ENCODE data around the gene SCGB3A2.

The SCGB3A2 gene

GRCh38 chr5:147906326-147907095 lies 28.0 kb downstream of the SCGB3A2 start, which contains the start of gene C5orf46:
Gene C5orf46, minus strand, starts transcription at chr5:147906538. Its CDS starts 37 bp downstream, at chr5:147906501.
- no peak for DNase-seq (ENCODE audit: low spot score)

GRCh38 chr5:147911427-147911826 lies 32.9 kb downstream of the SCGB3A2 start:
- no peak for DNase-seq (ENCODE audit: low spot score)

- no peak for DNase-seq (ENCODE audit: low spot score)
Observed at GRCh38 chr5:147912011-147912410, 33.5 kb downstream of the SCGB3A2 start.

GRCh38 chr5:147913786-147914185 lies 35.3 kb downstream of the SCGB3A2 start:
- DNase-seq (ENCODE audit: low spot score) = no peak

GRCh38 chr5:147918101-147918685 lies 39.7 kb downstream of the SCGB3A2 start:
- DNase-seq (ENCODE audit: low spot score) = no peak

- DNase-seq (ENCODE audit: low spot score) = no peak
Observed at GRCh38 chr5:147918899-147919298, 40.4 kb downstream of the SCGB3A2 start.

GRCh38 chr5:147920420-147921030 lies 42.0 kb downstream of the SCGB3A2 start:
- no peak for DNase-seq (ENCODE audit: low spot score)

- DNase-seq (ENCODE audit: low spot score) = no peak
Observed at GRCh38 chr5:147921136-147921535, 42.6 kb downstream of the SCGB3A2 start.

GRCh38 chr5:147925020-147925419 lies 46.5 kb downstream of the SCGB3A2 start:
- DNase-seq (ENCODE audit: low spot score) = no peak

- DNase-seq (ENCODE audit: low spot score) = no peak
Observed at GRCh38 chr5:147927901-147928300, 49.4 kb downstream of the SCGB3A2 start.

- no peak for DNase-seq (ENCODE audit: low spot score)
Observed at GRCh38 chr5:147930769-147931168, 52.3 kb downstream of the SCGB3A2 start.
